HepG2 (cell line): ENCODE measurements around the gene SCMH1. TPM values are rescaled to one million over a fixed set of nuclear protein-coding genes. Genes with fewer than 3 reads are reported as not detected.
A peak's percentile ranks its signal among the peaks of the same experiment; 100 is the strongest.

Source experiments
- ASH2L ChIP-seq: fragments of 300-600, 200-600 bp; sonication (generic); IDR thresholded peaks from 2 replicates; pipeline ENCODE4 v1.7.0; 2017; ENCODE audit warnings: low read depth, mild to moderate bottlenecking, moderate library complexity, mixed read lengths, low read length; ENCODE audit not compliant: insufficient read length
- PRPF4 ChIP-seq: fragments of 200-400 bp; formaldehyde crosslinking; IDR thresholded peaks from 2 replicates; pipeline ENCODE4 v1.6.1; 2016; ENCODE audit warnings: low read length, low read depth; ENCODE audit not compliant: poor library complexity, severe bottlenecking
- SMAD1 ChIP-seq: sonication (generic); formaldehyde crosslinking; IDR thresholded peaks from 2 replicates; pipeline ENCODE4 v1.4.0; 2020; ENCODE audit warnings: missing genetic modification reagents, low read depth, mild to moderate bottlenecking, borderline replicate concordance
- SRY ChIP-seq: sonication (generic); formaldehyde crosslinking; IDR thresholded peaks from 2 replicates; pipeline ENCODE4 v1.8.0; 2022; ENCODE audit warnings: mild to moderate bottlenecking, missing genetic modification reagents
- polyA plus RNA-seq, 8 experiments: library from polyadenylated mRNA; depleted of rRNA in 3 of 8; stranded (reverse) in 7 of 8; unstranded in 1 of 8; fragments of >200 nt; fragmentation: Illumina TruSeq in 4 of 8; extraction: Trizol in 4 of 8; gene quantifications; 2 replicates each; pipeline versions ENCODE4 v1.2.1 to v1.2.3, GENCODE V29; 2011 to 2016; ENCODE audit warnings: low read depth in 4 of 8, missing spikeins in 1 of 8, mixed read lengths in 1 of 8; ENCODE audit not compliant: insufficient read depth in 1 of 8
- total RNA-seq, 5 experiments: library from RNA; depleted of rRNA; stranded (reverse); fragments of >200 nt; fragmentation: Illumina TruSeq; extraction: Trizol; gene quantifications; 2 replicates each; pipeline ENCODE4 v1.2.3, GENCODE V29; 2016; ENCODE audit warnings: low read depth in 1 of 5
- TF ChIP-seq, protein P1 (sequence below): sonication (generic); formaldehyde crosslinking; IDR thresholded peaks from 2 replicates; pipeline ENCODE4 v1.5.0; 2020; ENCODE audit warnings: mild to moderate bottlenecking, missing genetic modification reagents, borderline replicate concordance
- TF ChIP-seq, protein P2 (sequence below): IDR thresholded peaks from 2 replicates; pipeline ENCODE4 v1.6.1; 2016; ENCODE audit warnings: low read depth, missing genetic modification reagents, missing compliant biosample characterization
- TF ChIP-seq, protein P3 (sequence below), 2 experiments: sonication (generic) in 1 of 2; formaldehyde crosslinking in 1 of 2; IDR thresholded peaks; 2 replicates each; pipeline versions ENCODE4 v1.4.0 to v1.6.1; 2016 to 2020; ENCODE audit warnings: borderline replicate concordance in 1 of 2, low read depth in 1 of 2, mild to moderate bottlenecking in 1 of 2, missing genetic modification reagents in 1 of 2
- TF ChIP-seq, protein P4 (sequence below): sonication (generic); formaldehyde crosslinking; IDR thresholded peaks from 2 replicates; pipeline ENCODE4 v1.5.1; 2020; ENCODE audit warnings: mild to moderate bottlenecking, moderate library complexity, missing genetic modification reagents

SCMH1 gene
- total and polyA plus RNA-seq, 2 of the 13 experiments (the other 11 are each of a cell fraction or from before 2014, with no cell fraction given) = 41.8 to 52.6 TPM

DNA sequence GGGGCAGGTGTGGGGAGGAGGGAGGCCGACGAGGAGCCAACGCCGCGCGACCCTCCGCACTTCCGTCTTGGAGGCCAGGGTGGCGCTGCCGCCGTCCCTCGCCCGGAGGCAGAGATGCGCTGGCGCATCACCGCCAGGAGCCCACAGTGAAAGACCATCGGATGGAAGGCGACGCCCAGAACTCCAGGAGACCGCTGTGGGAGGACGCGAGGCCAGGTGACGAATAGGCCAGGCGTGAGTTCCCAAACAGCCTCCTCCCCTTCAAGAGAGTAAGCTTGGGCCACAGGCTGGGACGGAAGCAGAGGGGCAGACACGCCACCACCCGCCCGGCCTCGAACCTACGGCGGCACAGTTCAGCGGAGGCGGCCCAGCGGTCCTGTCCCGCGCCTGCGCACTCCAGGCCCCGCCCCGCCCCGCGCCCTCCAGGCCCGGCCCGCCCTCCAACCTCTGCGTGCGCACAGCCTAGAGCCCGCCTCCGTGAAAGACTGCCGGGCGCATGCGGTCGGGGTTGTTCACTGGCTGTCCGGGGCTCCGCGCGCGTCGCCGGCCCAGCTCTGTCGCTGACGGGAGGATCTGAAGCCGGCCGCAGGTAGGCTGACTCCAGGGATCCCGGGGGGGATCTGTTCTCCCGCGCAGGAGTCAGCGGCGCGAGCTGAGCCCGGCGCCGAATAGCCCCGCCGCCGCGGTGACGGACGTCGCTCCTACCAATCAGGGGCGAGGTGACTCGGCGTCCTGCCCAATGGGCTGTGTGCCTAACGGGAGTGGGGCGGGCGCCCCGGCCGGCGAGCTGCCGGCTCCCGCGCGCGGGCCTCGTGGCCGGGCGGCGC is 262.7 kb downstream of the SCMH1 start, which contains the start of gene CTPS1 (continued):
- TF ChIP-seq, protein P1, sequence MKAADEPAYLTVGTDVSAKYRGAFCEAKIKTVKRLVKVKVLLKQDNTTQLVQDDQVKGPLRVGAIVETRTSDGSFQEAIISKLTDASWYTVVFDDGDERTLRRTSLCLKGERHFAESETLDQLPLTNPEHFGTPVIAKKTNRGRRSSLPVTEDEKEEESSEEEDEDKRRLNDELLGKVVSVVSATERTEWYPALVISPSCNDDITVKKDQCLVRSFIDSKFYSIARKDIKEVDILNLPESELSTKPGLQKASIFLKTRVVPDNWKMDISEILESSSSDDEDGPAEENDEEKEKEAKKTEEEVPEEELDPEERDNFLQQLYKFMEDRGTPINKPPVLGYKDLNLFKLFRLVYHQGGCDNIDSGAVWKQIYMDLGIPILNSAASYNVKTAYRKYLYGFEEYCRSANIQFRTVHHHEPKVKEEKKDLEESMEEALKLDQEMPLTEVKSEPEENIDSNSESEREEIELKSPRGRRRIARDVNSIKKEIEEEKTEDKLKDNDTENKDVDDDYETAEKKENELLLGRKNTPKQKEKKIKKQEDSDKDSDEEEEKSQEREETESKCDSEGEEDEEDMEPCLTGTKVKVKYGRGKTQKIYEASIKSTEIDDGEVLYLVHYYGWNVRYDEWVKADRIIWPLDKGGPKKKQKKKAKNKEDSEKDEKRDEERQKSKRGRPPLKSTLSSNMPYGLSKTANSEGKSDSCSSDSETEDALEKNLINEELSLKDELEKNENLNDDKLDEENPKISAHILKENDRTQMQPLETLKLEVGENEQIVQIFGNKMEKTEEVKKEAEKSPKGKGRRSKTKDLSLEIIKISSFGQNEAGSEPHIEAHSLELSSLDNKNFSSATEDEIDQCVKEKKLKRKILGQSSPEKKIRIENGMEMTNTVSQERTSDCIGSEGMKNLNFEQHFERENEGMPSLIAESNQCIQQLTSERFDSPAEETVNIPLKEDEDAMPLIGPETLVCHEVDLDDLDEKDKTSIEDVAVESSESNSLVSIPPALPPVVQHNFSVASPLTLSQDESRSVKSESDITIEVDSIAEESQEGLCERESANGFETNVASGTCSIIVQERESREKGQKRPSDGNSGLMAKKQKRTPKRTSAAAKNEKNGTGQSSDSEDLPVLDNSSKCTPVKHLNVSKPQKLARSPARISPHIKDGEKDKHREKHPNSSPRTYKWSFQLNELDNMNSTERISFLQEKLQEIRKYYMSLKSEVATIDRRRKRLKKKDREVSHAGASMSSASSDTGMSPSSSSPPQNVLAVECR = peak; percentile 81
- TF ChIP-seq PRPF4 (no peak), SRY (CRISPR knock-in tag) (no peak; the same call in 1 of the 2 replicates), ASH2L (peak; percentile 85), SMAD1 (CRISPR knock-in tag) (no peak)
- TF ChIP-seq, protein P2, sequence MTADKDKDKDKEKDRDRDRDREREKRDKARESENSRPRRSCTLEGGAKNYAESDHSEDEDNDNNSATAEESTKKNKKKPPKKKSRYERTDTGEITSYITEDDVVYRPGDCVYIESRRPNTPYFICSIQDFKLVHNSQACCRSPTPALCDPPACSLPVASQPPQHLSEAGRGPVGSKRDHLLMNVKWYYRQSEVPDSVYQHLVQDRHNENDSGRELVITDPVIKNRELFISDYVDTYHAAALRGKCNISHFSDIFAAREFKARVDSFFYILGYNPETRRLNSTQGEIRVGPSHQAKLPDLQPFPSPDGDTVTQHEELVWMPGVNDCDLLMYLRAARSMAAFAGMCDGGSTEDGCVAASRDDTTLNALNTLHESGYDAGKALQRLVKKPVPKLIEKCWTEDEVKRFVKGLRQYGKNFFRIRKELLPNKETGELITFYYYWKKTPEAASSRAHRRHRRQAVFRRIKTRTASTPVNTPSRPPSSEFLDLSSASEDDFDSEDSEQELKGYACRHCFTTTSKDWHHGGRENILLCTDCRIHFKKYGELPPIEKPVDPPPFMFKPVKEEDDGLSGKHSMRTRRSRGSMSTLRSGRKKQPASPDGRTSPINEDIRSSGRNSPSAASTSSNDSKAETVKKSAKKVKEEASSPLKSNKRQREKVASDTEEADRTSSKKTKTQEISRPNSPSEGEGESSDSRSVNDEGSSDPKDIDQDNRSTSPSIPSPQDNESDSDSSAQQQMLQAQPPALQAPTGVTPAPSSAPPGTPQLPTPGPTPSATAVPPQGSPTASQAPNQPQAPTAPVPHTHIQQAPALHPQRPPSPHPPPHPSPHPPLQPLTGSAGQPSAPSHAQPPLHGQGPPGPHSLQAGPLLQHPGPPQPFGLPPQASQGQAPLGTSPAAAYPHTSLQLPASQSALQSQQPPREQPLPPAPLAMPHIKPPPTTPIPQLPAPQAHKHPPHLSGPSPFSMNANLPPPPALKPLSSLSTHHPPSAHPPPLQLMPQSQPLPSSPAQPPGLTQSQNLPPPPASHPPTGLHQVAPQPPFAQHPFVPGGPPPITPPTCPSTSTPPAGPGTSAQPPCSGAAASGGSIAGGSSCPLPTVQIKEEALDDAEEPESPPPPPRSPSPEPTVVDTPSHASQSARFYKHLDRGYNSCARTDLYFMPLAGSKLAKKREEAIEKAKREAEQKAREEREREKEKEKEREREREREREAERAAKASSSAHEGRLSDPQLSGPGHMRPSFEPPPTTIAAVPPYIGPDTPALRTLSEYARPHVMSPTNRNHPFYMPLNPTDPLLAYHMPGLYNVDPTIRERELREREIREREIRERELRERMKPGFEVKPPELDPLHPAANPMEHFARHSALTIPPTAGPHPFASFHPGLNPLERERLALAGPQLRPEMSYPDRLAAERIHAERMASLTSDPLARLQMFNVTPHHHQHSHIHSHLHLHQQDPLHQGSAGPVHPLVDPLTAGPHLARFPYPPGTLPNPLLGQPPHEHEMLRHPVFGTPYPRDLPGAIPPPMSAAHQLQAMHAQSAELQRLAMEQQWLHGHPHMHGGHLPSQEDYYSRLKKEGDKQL = no peak; the same call in 1 of the 2 replicates
- TF ChIP-seq, protein P3, sequence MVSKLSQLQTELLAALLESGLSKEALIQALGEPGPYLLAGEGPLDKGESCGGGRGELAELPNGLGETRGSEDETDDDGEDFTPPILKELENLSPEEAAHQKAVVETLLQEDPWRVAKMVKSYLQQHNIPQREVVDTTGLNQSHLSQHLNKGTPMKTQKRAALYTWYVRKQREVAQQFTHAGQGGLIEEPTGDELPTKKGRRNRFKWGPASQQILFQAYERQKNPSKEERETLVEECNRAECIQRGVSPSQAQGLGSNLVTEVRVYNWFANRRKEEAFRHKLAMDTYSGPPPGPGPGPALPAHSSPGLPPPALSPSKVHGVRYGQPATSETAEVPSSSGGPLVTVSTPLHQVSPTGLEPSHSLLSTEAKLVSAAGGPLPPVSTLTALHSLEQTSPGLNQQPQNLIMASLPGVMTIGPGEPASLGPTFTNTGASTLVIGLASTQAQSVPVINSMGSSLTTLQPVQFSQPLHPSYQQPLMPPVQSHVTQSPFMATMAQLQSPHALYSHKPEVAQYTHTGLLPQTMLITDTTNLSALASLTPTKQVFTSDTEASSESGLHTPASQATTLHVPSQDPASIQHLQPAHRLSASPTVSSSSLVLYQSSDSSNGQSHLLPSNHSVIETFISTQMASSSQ (IDR thresholded peaks at IDR 0.05; ENCODE audit: low read depth) = no peak
- TF ChIP-seq, protein P3 (CRISPR knock-in tag; IDR thresholded peaks at IDR 0.05; ENCODE audit: borderline replicate concordance) = 0 out of 2 replicates have a peak, but pooled peaks have one; percentile 45
- TF ChIP-seq, protein P4, sequence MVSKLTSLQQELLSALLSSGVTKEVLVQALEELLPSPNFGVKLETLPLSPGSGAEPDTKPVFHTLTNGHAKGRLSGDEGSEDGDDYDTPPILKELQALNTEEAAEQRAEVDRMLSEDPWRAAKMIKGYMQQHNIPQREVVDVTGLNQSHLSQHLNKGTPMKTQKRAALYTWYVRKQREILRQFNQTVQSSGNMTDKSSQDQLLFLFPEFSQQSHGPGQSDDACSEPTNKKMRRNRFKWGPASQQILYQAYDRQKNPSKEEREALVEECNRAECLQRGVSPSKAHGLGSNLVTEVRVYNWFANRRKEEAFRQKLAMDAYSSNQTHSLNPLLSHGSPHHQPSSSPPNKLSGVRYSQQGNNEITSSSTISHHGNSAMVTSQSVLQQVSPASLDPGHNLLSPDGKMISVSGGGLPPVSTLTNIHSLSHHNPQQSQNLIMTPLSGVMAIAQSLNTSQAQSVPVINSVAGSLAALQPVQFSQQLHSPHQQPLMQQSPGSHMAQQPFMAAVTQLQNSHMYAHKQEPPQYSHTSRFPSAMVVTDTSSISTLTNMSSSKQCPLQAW (CRISPR knock-in tag) = 0 out of 2 replicates have a peak, but pooled peaks have one; percentile 28
